Breast epithelium (tissue), 3 donors: ENCODE results near the gene MBOAT2.

Experiments used
- POLR2A ChIP-seq: fragments of 450-650 bp; IDR thresholded peaks from one replicate; pipeline ENCODE4 v1.6.1; 2016; ENCODE audit warnings: antibody characterized with exemption, mild to moderate bottlenecking, moderate library complexity
- POLR2AphosphoS5 ChIP-seq, 3 donors: sonication (generic); formaldehyde crosslinking; IDR thresholded peaks; one replicate each; pipeline ENCODE4 v1.6.1; 2017; ENCODE audit warnings: antibody characterized with exemption in 3 of 3

DNA sequence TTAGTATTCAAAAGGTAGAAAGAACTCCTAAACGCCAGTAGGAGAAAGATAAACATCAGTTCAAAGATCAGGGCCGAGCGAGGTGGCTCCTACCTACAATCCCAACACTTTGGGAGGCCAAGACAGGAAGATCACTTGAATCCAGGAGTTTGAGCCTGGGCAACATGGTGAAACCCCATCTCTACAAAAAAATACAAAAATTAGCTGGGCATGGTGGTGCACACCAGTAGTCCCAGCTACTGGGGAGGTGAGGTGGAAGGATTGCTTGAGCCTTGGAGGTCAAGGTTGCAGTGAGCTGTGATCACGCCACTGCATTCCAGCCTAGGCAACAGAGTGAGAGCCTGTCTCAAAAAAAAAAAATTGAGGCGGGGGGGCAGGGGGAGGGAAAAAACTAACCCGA, 40.6 kb downstream of the MBOAT2 start:
- no peak for TF ChIP-seq POLR2AphosphoS5 (IDR thresholded peaks at IDR 0.05)
- TF ChIP-seq POLR2A: no peak
